Measurements from ENCODE around the gene CFC1.
"Not testable (repeated sequence)": the region's sequence is repeated elsewhere in the genome, so short reads cannot be mapped to it uniquely, and the experiment has no call there.

GRCh38 chr2:130571929-130572328 lies 27.4 kb downstream of the CFC1 start:
- not testable (repeated sequence) for TF ChIP-seq POLR2A, POLR2AphosphoS5 (IDR thresholded peaks at IDR 0.05; ENCODE audit: low read depth, low read length)

Data from GM12892 (cell line).